ENCODE results near the gene CCDC85A.

DNA sequence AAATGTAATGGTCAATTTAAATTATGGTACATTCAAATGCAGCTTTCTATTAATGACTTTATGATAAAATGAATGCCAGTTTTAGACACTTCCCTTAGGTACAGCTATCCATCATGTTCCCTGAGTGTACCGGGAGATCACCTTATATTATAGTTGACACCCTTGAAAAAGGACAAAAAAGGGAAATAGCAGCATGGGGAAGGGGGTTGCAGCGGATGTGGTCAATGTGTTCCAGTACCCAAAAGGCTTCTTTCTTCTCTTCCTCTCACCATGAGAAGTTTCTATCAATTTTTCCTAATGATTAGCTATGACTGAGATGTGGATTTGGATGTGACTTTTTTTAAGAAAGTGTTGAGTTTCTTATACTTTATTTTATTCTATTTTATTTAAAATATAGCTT lies 154.4 kb downstream of the CCDC85A start:
- no peak for TF ChIP-seq POLR2A (IDR thresholded peaks at IDR 0.05)
- TF ChIP-seq, protein P1, sequence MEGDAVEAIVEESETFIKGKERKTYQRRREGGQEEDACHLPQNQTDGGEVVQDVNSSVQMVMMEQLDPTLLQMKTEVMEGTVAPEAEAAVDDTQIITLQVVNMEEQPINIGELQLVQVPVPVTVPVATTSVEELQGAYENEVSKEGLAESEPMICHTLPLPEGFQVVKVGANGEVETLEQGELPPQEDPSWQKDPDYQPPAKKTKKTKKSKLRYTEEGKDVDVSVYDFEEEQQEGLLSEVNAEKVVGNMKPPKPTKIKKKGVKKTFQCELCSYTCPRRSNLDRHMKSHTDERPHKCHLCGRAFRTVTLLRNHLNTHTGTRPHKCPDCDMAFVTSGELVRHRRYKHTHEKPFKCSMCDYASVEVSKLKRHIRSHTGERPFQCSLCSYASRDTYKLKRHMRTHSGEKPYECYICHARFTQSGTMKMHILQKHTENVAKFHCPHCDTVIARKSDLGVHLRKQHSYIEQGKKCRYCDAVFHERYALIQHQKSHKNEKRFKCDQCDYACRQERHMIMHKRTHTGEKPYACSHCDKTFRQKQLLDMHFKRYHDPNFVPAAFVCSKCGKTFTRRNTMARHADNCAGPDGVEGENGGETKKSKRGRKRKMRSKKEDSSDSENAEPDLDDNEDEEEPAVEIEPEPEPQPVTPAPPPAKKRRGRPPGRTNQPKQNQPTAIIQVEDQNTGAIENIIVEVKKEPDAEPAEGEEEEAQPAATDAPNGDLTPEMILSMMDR (IDR thresholded peaks at IDR 0.05): no peak
